SJSA1 (cell line): ENCODE data around the gene NME7. TPM values are rescaled to one million over a fixed set of nuclear protein-coding genes. Genes with fewer than 3 reads are reported as not detected.
"Not testable (repeated sequence)": the region's sequence is repeated elsewhere in the genome, so short reads cannot be mapped to it uniquely, and the experiment has no call there.

ENCODE experiments used
- DNase-seq, 2 experiments: peaks; one replicate each; pipeline ENCODE4 v3.0.0-alpha.2; 2015 to 2020; ENCODE audit warnings: low spot score in 2 of 2, low read depth in 1 of 2
- H3K27ac ChIP-seq: fragments of 250-450 bp; sonication (Bioruptor Pico); 2 replicates; pipeline ENCODE4 v1.5.1; 2020; ENCODE audit warnings: mild to moderate bottlenecking, moderate library complexity
- H3K27me3 ChIP-seq: fragments of 250-450 bp; sonication (Bioruptor Pico); replicated peaks from 2 replicates; pipeline ENCODE4 v1.5.1; 2020; ENCODE audit warnings: mild to moderate bottlenecking, moderate library complexity
- H3K36me3 ChIP-seq: fragments of 250-450 bp; sonication (Bioruptor Pico); 2 replicates; pipeline ENCODE4 v1.5.1; 2020; ENCODE audit warnings: mild to moderate bottlenecking
- H3K4me1 ChIP-seq: fragments of 250-450 bp; sonication (Bioruptor Pico); replicated peaks from 2 replicates; pipeline ENCODE4 v1.6.1; 2021; ENCODE audit warnings: mild to moderate bottlenecking
- H3K4me3 ChIP-seq: fragments of 250-450 bp; sonication (Bioruptor Pico); 2 replicates; pipeline ENCODE4 v1.5.1; 2020; ENCODE audit warnings: mild to moderate bottlenecking
- H3K9me3 ChIP-seq: fragments of 250-450 bp; sonication (Bioruptor Pico); replicated peaks from 2 replicates; pipeline ENCODE4 v1.5.1; 2020; ENCODE audit warnings: mild to moderate bottlenecking
- total RNA-seq: library from RNA; depleted of rRNA; stranded (reverse); fragments of >200 nt; shearing (Covaris generic); gene quantifications from 2 replicates; pipeline ENCODE4 v1.2.3, GENCODE V29; 2014

Gene NME7
- total RNA-seq, 1 experiment from 2014 or later, result 20.6 TPM

GRCh38 chr1:169363046-169363730, 4.4 kb downstream of the NME7 start:
- peak overlapping the region; percentile 99 for H3K27ac ChIP-seq

GRCh38 chr1:169361281-169361680, 6.3 kb downstream of the NME7 start:
- H3K4me3 ChIP-seq, result no peak overlapping the region
- H3K27me3 ChIP-seq, result no peaks in the 10 kb centered on the region
- H3K36me3 ChIP-seq, result peaks cover 6% of the 10 kb centered on the region; the same call in 1 of the 2 replicates
- no peak overlapping the region; the same call in 1 of the 2 replicates for H3K27ac ChIP-seq
- peak in 1 of 2 experiments; percentile 22 for DNase-seq
- peaks cover 39% of the 10 kb centered on the region for H3K4me1 ChIP-seq
- H3K9me3 ChIP-seq, result peaks cover 4% of the 10 kb centered on the region; the same call in 1 of the 2 replicates

More at GRCh38 chr1:169363046-169363730, 4.4 kb downstream of the NME7 start:
- no peaks in the 10 kb centered on the region for H3K27me3 ChIP-seq
- H3K4me3 ChIP-seq, result no peak overlapping the region
- peaks cover 4% of the 10 kb centered on the region; the same call in 1 of the 2 replicates for H3K9me3 ChIP-seq
- H3K36me3 ChIP-seq, result peaks cover 6% of the 10 kb centered on the region; the same call in 1 of the 2 replicates
- DNase-seq, result peak; percentile 81 to 87
- peaks cover 39% of the 10 kb centered on the region for H3K4me1 ChIP-seq

GRCh38 chr1:169360415-169360814, 7.2 kb downstream of the NME7 start:
- Histone ChIP-seq H3K27me3 (no peaks in the 10 kb centered on the region), H3K36me3 (peaks cover 6% of the 10 kb centered on the region; the same call in 1 of the 2 replicates), H3K4me3 (no peak overlapping the region), H3K4me1 (peaks cover 39% of the 10 kb centered on the region), H3K9me3 (peaks cover 4% of the 10 kb centered on the region; the same call in 1 of the 2 replicates), H3K27ac (no peak overlapping the region)
- DNase-seq, result peak in 1 of 2 experiments; percentile 16

GRCh38 chr1:169348383-169349036, 19.1 kb downstream of the NME7 start:
- Histone ChIP-seq H3K4me3 (no peak overlapping the region), H3K36me3 (no peaks in the 10 kb centered on the region; the same call in 1 of the 2 replicates), H3K9me3 (no peaks in the 10 kb centered on the region), H3K27ac (no peak overlapping the region), H3K4me1 (no peaks in the 10 kb centered on the region), H3K27me3 (no peaks in the 10 kb centered on the region)
- peak in 1 of 2 experiments; percentile 28 for DNase-seq

- H3K27ac ChIP-seq, result no peak overlapping the region
- H3K27me3 ChIP-seq, result no peaks in the 10 kb centered on the region
- no peak overlapping the region for H3K4me3 ChIP-seq
- no peaks in the 10 kb centered on the region for H3K9me3 ChIP-seq
- no peaks in the 10 kb centered on the region; the same call in 1 of the 2 replicates for H3K36me3 ChIP-seq
- H3K4me1 ChIP-seq, result no peaks in the 10 kb centered on the region
- DNase-seq, result no peak
These were observed 19.8 kb downstream of the NME7 start for GRCh38 chr1:169347688-169348382.

- no peaks in the 10 kb centered on the region for H3K27me3 ChIP-seq
- no peak for DNase-seq
- no peaks in the 10 kb centered on the region; the same call in 1 of the 2 replicates for H3K36me3 ChIP-seq
- H3K9me3 ChIP-seq, result no peaks in the 10 kb centered on the region
- H3K27ac ChIP-seq, result no peak overlapping the region
- peaks cover 1% of the 10 kb centered on the region; the same call in 1 of the 2 replicates for H3K4me1 ChIP-seq
- H3K4me3 ChIP-seq, result no peak overlapping the region
These were observed 21.5 kb downstream of the NME7 start for GRCh38 chr1:169346036-169346589.

GRCh38 chr1:169345511-169345910, 22.1 kb downstream of the NME7 start:
- Histone ChIP-seq H3K4me1 (peaks cover 3% of the 10 kb centered on the region; the same call in 1 of the 2 replicates), H3K4me3 (no peak overlapping the region), H3K27ac (no peak overlapping the region)

GRCh38 chr1:169342096-169342495, 25.5 kb downstream of the NME7 start:
- not testable (repeated sequence) for H3K27ac ChIP-seq, H3K4me1 ChIP-seq, H3K36me3 ChIP-seq, H3K4me3 ChIP-seq, H3K9me3 ChIP-seq, DNase-seq, H3K27me3 ChIP-seq

More at GRCh38 chr1:169345511-169345910, 22.1 kb downstream of the NME7 start:
- Histone ChIP-seq H3K27me3 (no peaks in the 10 kb centered on the region), H3K9me3 (no peaks in the 10 kb centered on the region), H3K36me3 (no peaks in the 10 kb centered on the region; the same call in 1 of the 2 replicates)
- no peak for DNase-seq

GRCh38 chr1:169340882-169341281, 26.7 kb downstream of the NME7 start:
- DNase-seq, result no peak
- Histone ChIP-seq H3K36me3 (no peaks in the 10 kb centered on the region; the same call in 1 of the 2 replicates), H3K27ac (no peak overlapping the region), H3K4me3 (no peak overlapping the region), H3K27me3 (no peaks in the 10 kb centered on the region), H3K4me1 (peaks cover 3% of the 10 kb centered on the region; the same call in 1 of the 2 replicates), H3K9me3 (no peaks in the 10 kb centered on the region)

GRCh38 chr1:169339773-169340172, 27.8 kb downstream of the NME7 start:
- H3K4me3 ChIP-seq, result no peak overlapping the region
- peaks cover 3% of the 10 kb centered on the region; the same call in 1 of the 2 replicates for H3K4me1 ChIP-seq
- no peaks in the 10 kb centered on the region; the same call in 1 of the 2 replicates for H3K36me3 ChIP-seq
- H3K9me3 ChIP-seq, result no peaks in the 10 kb centered on the region
- H3K27me3 ChIP-seq, result no peaks in the 10 kb centered on the region
- DNase-seq, result no peak
- H3K27ac ChIP-seq, result no peak overlapping the region

- Histone ChIP-seq H3K4me3 (no peak overlapping the region), H3K27me3 (no peaks in the 10 kb centered on the region), H3K27ac (no peak overlapping the region), H3K4me1 (peaks cover 3% of the 10 kb centered on the region; the same call in 1 of the 2 replicates), H3K36me3 (peaks cover 4% of the 10 kb centered on the region; the same call in 1 of the 2 replicates), H3K9me3 (no peaks in the 10 kb centered on the region)
- DNase-seq, result no peak
These were observed 29.0 kb downstream of the NME7 start for GRCh38 chr1:169338617-169339016.

- H3K4me1 ChIP-seq, DNase-seq, H3K27ac ChIP-seq, H3K9me3 ChIP-seq, H3K36me3 ChIP-seq, H3K4me3 ChIP-seq, H3K27me3 ChIP-seq: not testable (repeated sequence)
These were observed 30.5 kb downstream of the NME7 start for GRCh38 chr1:169336947-169337715.

- H3K27ac ChIP-seq, H3K9me3 ChIP-seq, H3K4me3 ChIP-seq, H3K27me3 ChIP-seq, DNase-seq, H3K4me1 ChIP-seq, H3K36me3 ChIP-seq: not testable (repeated sequence)
These were observed 32.9 kb downstream of the NME7 start for GRCh38 chr1:169334727-169335126.
